HG02970 (cell line): ENCODE data around the gene ANXA10.

Experiments used
- ATAC-seq: cut with Tn5 transposase; IDR thresholded peaks from one replicate; pipeline ENCODE4 v1.9.1; 2021; ENCODE audit warnings: mild to moderate bottlenecking, moderate library complexity, moderate number of reproducible peaks; ENCODE audit not compliant: unreplicated experiment, low FRiP score

Gene ANXA10

GRCh38 chr4:168092176-168092712, at the start of gene ANXA10:
TSS of gene ANXA10 (plus strand) at chr4:168092537. CDS start at chr4:168092701, 164 bp downstream.
- no peak for ATAC-seq

GRCh38 chr4:168045354-168045753, 47.0 kb upstream of the ANXA10 start:
- no peak for ATAC-seq

GRCh38 chr4:168050002-168050401, 42.3 kb upstream of the ANXA10 start:
- no peak for ATAC-seq

GRCh38 chr4:168051526-168051925, 40.8 kb upstream of the ANXA10 start:
- no peak for ATAC-seq

- ATAC-seq, result peak; percentile 71
These were observed 34.9 kb upstream of the ANXA10 start for GRCh38 chr4:168057412-168057811.

- ATAC-seq, result no peak
These were observed 33.1 kb upstream of the ANXA10 start for GRCh38 chr4:168059251-168059650.

GRCh38 chr4:168063031-168063430, 29.3 kb upstream of the ANXA10 start:
- no peak for ATAC-seq

- ATAC-seq, result no peak
These were observed 21.4 kb upstream of the ANXA10 start for GRCh38 chr4:168070903-168071302.

- ATAC-seq, result no peak
These were observed 21.0 kb upstream of the ANXA10 start for GRCh38 chr4:168071304-168071703.

GRCh38 chr4:168074861-168075260, 17.5 kb upstream of the ANXA10 start:
- no peak for ATAC-seq

GRCh38 chr4:168076989-168077725, 15.2 kb upstream of the ANXA10 start:
- peak; percentile 78 for ATAC-seq

GRCh38 chr4:168077726-168078239, 14.6 kb upstream of the ANXA10 start:
- ATAC-seq, result no peak

GRCh38 chr4:168082379-168082778, 10.0 kb upstream of the ANXA10 start:
- ATAC-seq, result no peak

GRCh38 chr4:168095776-168096406, 3.6 kb downstream of the ANXA10 start:
- ATAC-seq, result no peak

GRCh38 chr4:168096407-168096784, 4.1 kb downstream of the ANXA10 start:
- no peak for ATAC-seq

- ATAC-seq, result no peak
These were observed 4.8 kb downstream of the ANXA10 start for GRCh38 chr4:168097161-168097560.

- ATAC-seq, result no peak
These were observed 5.9 kb downstream of the ANXA10 start for GRCh38 chr4:168098248-168098717.

- no peak for ATAC-seq
These were observed 6.9 kb downstream of the ANXA10 start for GRCh38 chr4:168099195-168099594.

- no peak for ATAC-seq
These were observed 8.7 kb downstream of the ANXA10 start for GRCh38 chr4:168101026-168101425.

GRCh38 chr4:168102403-168102802, 10.1 kb downstream of the ANXA10 start:
- ATAC-seq, result no peak

- no peak for ATAC-seq
These were observed 17.2 kb downstream of the ANXA10 start for GRCh38 chr4:168109527-168109926.
